Gastroesophageal sphincter (tissue), 4 donors: ENCODE measurements around the gene GINS2. TPM values are rescaled to one million over a fixed set of nuclear protein-coding genes. Genes with fewer than 3 reads are reported as not detected.
A peak's percentile ranks its signal among the peaks of the same experiment; 100 is the strongest.

ENCODE experiments used
- ATAC-seq: fragments of 150-250 bp; one replicate; pipeline ENCODE4 v1.9.1; 2016; ENCODE audit warnings: mild to moderate bottlenecking, moderate library complexity
- H3K27ac ChIP-seq, 4 donors: fragments of 200-600 bp; sonication (generic) in 3 of 4; 1 replicate in 3 of 4; 2 replicates in 1 of 4; pipeline ENCODE4 v1.5.1; 2016 to 2019
- H3K27me3 ChIP-seq: fragments of 200-600 bp; sonication (generic); one replicate; pipeline ENCODE4 v1.5.1; 2019
- H3K36me3 ChIP-seq, 2 donors: fragments of 200-600 bp; sonication (generic); one replicate each; pipeline ENCODE4 v1.5.1; 2019; ENCODE audit warnings: control low read depth in 1 of 2
- H3K4me1 ChIP-seq, 3 donors: fragments of 200-600 bp; sonication (generic); 1 replicate in 2 of 3; 2 replicates in 1 of 3; pipeline ENCODE4 v1.5.1; 2016 to 2019; ENCODE audit warnings: control low read depth in 2 of 3
- H3K4me3 ChIP-seq, 2 donors: fragments of 200-600 bp; sonication (generic); one replicate each; pipeline ENCODE4 v1.5.1; 2019; ENCODE audit warnings: mild to moderate bottlenecking in 1 of 2, moderate library complexity in 1 of 2
- H3K9me3 ChIP-seq, 3 donors: fragments of 200-600 bp; sonication (generic); one replicate each; pipeline ENCODE4 v1.5.1; 2017 to 2019; ENCODE audit warnings: control low read depth in 2 of 3
- CTCF ChIP-seq, 4 experiments: fragments of 200-600 bp in 2 of 4; fragments of 450-650 bp in 2 of 4; sonication (generic) in 1 of 4; IDR thresholded peaks; one replicate each; pipeline ENCODE4 v1.5.1; 2017 to 2019; ENCODE audit warnings: antibody characterized with exemption in 4 of 4, mild to moderate bottlenecking in 2 of 4, moderate library complexity in 2 of 4
- EP300 ChIP-seq: sonication (generic); formaldehyde crosslinking; IDR thresholded peaks from one replicate; pipeline ENCODE4 v1.6.1; 2017; ENCODE audit warnings: antibody characterized with exemption, mild to moderate bottlenecking
- POLR2A ChIP-seq, 2 donors: fragments of 450-650 bp; IDR thresholded peaks; one replicate each; pipeline ENCODE4 v1.6.1; 2017; ENCODE audit warnings: antibody characterized with exemption in 2 of 2, mild to moderate bottlenecking in 2 of 2, moderate library complexity in 1 of 2
- POLR2AphosphoS5 ChIP-seq: sonication (generic); formaldehyde crosslinking; IDR thresholded peaks from one replicate; pipeline ENCODE4 v1.6.1; 2017; ENCODE audit warnings: antibody characterized with exemption
- WGBS, 2 donors: methylation state at CpG; one replicate each; pipeline ENCODE4 v1.1.5; 2018; ENCODE audit warnings: low coverage in 1 of 2; 5-methylcytosine and 5-hydroxymethylcytosine counted together
- total RNA-seq, 4 donors: library from RNA; depleted of rRNA; stranded (reverse); fragments of >200 nt; gene quantifications; one replicate each; pipeline ENCODE4 v1.1.0, GENCODE V29; 2016

The GINS2 gene
- total RNA-seq, 4 donors from 2014 or later: 0.15 to 1.4 (median 0.66) TPM

DNA sequence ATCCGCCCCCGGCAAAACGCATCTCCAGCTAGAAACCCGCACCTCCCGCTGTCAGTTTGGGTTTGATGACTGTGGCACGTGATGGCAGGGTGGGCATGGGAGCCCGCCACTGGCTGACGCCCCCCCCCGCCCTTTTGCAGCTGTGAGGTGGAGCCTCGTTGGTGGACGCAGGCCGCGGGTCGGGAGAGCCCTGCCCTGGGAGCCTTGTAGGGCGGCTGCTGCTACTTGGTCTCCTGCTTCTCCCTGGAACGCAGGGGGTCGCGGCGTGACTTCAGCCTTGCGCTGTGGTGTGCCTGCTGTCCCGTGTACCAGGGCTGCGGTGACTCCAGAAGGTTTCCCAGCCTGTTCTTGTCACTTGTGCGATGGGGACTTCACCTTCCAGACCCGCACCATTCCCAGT lies 47.4 kb downstream of the GINS2 start:
- Histone ChIP-seq H3K4me3 (no peak overlapping the region), H3K9me3 (no peaks in the 10 kb centered on the region), H3K36me3 (peaks cover 0 to 23% of the 10 kb centered on the region in 2 donors), H3K27me3 (no peaks in the 10 kb centered on the region), H3K27ac (no peak overlapping the region), H3K4me1 (peaks cover 0 to 54% (median 7%) of the 10 kb centered on the region in 3 donors)
- no CpG with 5 or more reads among the region's 24 CpGs for WGBS, 2 donors
- TF ChIP-seq CTCF (IDR thresholded peaks at IDR 0.05) (no peak), EP300 (no peak), POLR2A (IDR thresholded peaks at IDR 0.05) (no peak), POLR2AphosphoS5 (no peak)
- no peak for ATAC-seq

DNA sequence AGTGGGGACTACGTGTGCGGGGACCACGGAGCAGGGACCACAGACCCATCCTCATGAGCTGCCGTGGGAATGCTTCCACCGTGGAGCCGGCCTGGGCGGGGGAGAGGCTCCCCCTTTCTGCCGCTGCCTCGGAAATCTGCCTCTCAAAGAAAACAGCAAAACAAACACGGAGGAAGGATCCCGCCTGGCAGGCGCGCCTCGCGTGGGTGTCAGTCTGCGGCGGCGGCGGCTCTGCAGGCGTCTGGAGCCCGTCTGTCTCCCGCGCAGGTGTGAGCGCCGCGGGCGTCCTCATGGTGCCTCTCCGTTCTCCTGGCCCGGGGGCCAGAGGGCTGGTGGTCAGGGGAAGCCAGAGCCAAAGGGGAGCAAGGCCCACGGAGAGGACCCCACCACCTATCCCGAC lies 48.2 kb downstream of the GINS2 start:
- WGBS, 2 donors: 100% methylated on average over 2 of the region's 31 CpGs; no CpG with 5 or more reads in 1 of the 2 donors
- H3K27ac ChIP-seq: no peak overlapping the region
- ATAC-seq: no peak

DNA sequence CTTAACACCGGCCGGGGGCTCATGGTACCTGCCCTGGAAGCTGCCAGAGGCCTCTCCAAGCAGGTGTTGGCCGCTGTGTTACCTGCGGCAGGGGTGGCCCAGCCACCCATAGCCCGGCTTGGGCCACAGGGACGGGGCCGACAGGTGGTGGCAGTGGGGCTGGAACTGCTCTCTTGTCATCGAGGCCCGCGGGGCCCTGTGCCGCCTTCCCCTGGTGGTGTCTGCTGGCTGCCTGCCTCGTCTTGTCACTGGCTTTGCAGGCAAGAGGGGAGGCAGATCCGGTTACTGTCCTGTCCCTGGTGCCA lies 48.5 kb downstream of the GINS2 start:
- ATAC-seq: no peak
- no CpG with 5 or more reads among the region's 13 CpGs for WGBS, 2 donors
- peaks cover 0 to 26% of the 10 kb centered on the region in 2 donors for H3K36me3 ChIP-seq
- no peaks in the 10 kb centered on the region for H3K9me3 ChIP-seq
- no peak overlapping the region for H3K4me3 ChIP-seq
- no peaks in the 10 kb centered on the region for H3K27me3 ChIP-seq
- no peak overlapping the region for H3K27ac ChIP-seq
- no peak for TF ChIP-seq POLR2A (IDR thresholded peaks at IDR 0.05)
- no peak for TF ChIP-seq CTCF (IDR thresholded peaks at IDR 0.05)
- TF ChIP-seq EP300: no peak
- no peak for TF ChIP-seq POLR2AphosphoS5
- peaks cover 0 to 54% (median 7%) of the 10 kb centered on the region in 3 donors for H3K4me1 ChIP-seq

More for the DNA sequence above, 48.2 kb downstream of the GINS2 start:
- no peaks in the 10 kb centered on the region for H3K9me3 ChIP-seq
- H3K4me1 ChIP-seq: peaks cover 0 to 54% (median 7%) of the 10 kb centered on the region in 3 donors
- no peaks in the 10 kb centered on the region for H3K27me3 ChIP-seq
- H3K4me3 ChIP-seq: no peak overlapping the region
- peaks cover 0 to 26% of the 10 kb centered on the region in 2 donors for H3K36me3 ChIP-seq
- no peak for TF ChIP-seq CTCF (IDR thresholded peaks at IDR 0.05)
- TF ChIP-seq POLR2AphosphoS5: no peak
- TF ChIP-seq POLR2A (IDR thresholded peaks at IDR 0.05): no peak
- TF ChIP-seq EP300: no peak

- WGBS, 2 donors: no CpG with 5 or more reads among the region's 35 CpGs
- TF ChIP-seq POLR2AphosphoS5 (peak; percentile 18), CTCF (IDR thresholded peaks at IDR 0.05) (no peak), POLR2A (IDR thresholded peaks at IDR 0.05) (no peak), EP300 (no peak)
- Histone ChIP-seq H3K27me3 (no peaks in the 10 kb centered on the region), H3K4me3 (no peak overlapping the region), H3K9me3 (no peaks in the 10 kb centered on the region), H3K36me3 (peaks cover 0 to 31% of the 10 kb centered on the region in 2 donors), H3K27ac (no peak overlapping the region), H3K4me1 (peaks cover 0 to 54% (median 7%) of the 10 kb centered on the region in 3 donors)
- ATAC-seq: peak; percentile 22
These were observed 49.1 kb downstream of the GINS2 start for GRCh38 chr16:85639529-85640253.
